Urothelium cell line (cell line): ENCODE results near the gene KIAA0825.

Source experiments
- DNase-seq: peaks from one replicate; pipeline ENCODE4 v3.0.0; 2011; ENCODE audit warnings: low spot score, mixed read lengths
- FAIRE-seq: peaks from 2 replicates; lab custom pipeline; 2011; peaks lifted over from hg19 to GRCh38; lab: Jason Lieb, UNC

The KIAA0825 gene, protein sequence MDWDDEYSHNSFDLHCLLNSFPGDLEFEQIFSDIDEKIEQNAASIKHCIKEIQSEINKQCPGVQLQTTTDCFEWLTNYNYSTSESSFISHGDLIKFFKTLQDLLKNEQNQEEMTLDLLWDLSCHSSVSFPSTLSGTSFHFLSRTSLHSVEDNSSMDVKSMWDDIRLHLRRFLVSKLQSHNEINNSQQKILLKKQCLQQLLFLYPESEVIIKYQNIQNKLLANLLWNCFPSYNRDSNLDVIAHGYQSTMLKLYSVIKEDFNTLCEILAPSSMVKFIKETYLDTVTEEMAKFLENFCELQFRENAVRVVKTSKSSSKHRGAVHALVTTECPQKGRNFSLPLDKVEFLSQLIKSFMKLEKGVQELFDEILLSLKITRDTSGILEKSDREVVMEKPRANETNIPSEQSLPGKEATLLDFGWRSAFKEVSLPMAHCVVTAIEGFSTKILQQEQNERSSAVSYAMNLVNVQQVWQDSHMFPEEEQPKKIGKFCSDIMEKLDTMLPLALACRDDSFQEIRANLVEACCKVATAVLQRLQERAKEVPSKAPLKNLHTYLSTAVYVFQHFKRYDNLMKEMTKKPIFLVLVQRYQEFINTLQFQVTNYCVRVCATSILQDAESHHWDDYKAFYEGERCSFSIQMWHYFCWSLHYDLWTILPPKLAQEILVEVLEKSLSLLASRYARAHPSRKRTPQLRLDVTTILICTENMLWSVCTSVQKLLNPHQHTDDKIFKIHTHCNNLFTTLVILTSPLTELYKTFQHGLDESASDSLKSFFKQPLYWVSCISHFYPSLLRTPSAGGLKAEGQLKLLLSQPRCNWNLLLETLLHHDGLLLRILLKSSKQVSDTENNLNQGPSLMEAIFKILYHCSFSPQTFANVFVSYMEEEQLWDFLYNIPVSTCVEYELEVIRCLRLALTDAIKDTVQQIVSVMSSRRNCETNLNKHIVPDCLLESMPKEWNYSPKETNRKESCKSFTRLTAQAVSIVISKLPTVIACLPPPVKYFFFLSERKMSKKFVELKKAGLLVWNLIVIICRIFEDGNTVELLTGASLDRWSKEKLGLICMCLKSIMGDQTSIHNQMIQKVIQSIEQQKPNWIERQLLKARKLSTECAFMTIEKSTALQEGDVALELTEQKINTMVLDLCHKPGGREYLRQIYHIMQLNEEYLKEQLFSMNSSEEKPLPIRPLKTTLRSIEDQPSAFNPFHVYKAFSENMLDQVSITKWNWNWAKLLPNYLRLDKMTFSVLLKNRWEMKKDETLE (N-terminal part only)

GRCh38 chr5:94618493-94619328 lies at the start of gene KIAA0825, which contains the start of gene SLF1:
Gene KIAA0825 (minus strand): TSS chr5:94618604. CDS start chr5:94537126, 81,478 bp downstream.
Gene SLF1 (plus strand): TSS chr5:94618669. CDS start chr5:94628811, 10,142 bp downstream.
- DNase-seq (peak; percentile 90), FAIRE-seq (no peak)

- DNase-seq, result no peak
- FAIRE-seq, result no peak
These were observed 49.5 kb upstream of the KIAA0825 start for GRCh38 chr5:94667937-94668336.

GRCh38 chr5:94661086-94661485 lies 42.7 kb upstream of the KIAA0825 start:
- FAIRE-seq (no peak), DNase-seq (no peak)

DNA sequence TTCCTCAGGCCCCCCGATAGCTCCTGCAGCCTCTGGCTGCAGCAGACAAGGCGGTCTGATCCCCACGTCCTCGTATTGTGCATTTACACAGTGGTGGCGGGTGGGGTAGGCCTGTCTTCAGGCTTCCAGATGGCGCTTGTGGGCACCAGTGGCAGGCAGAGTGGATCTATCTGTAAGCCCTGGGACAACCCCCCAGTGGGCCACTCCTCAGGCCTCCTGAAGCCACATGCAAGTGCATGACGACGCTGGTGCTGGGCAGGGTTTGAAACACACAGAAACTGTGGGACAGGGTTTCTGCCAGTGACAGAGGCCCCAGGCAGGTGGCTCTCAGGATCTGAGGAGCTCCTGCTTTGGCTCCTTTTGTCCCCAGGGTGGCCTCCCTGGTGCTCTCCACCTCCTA lies 42.1 kb upstream of the KIAA0825 start:
- no peak for DNase-seq
- no peak for FAIRE-seq

DNA sequence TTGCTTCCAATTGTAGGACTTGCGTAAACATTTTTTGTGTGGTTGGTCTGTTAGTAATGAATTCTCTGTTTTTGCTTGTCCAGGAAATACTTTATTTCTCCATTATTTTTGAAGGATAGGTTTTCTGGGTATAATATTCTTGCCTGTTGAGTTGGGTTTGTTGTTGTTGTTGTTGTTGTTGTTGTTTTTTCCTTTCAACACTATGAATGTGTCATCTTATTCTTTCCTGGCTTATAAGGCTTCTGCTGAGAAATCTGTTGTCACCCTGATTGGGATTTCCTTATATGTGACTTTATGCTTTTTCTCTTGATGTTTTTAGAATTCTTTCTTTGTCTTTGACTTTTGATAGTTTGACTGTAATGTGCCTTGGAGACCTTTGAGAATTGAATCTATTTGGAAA lies 39.9 kb upstream of the KIAA0825 start:
- FAIRE-seq (no peak), DNase-seq (no peak)

DNA sequence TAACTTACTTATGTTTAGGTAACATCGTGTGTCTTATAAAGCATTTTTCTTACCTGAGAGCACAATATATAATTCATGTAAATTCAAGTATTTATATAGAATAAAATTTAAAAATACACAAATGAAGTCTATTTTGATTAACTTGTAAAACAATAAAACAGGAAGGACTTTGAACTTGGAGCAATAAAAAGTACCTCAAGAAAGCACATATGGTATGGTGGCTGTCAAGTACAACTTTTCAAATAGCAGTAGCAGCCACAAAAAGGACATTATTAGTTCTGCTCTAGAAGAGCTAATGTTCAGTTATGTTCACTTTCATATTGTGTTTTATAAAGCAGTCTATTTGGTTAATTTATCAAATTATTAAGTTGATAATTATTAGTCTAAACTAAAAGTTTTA lies 31.5 kb upstream of the KIAA0825 start:
- no peak for FAIRE-seq
- no peak for DNase-seq

GRCh38 chr5:94646758-94647157 lies 28.4 kb upstream of the KIAA0825 start:
- DNase-seq (no peak), FAIRE-seq (no peak)

- FAIRE-seq (no peak), DNase-seq (no peak)
These were observed 26.6 kb upstream of the KIAA0825 start for GRCh38 chr5:94645053-94645452.

GRCh38 chr5:94640176-94640575 lies 21.8 kb upstream of the KIAA0825 start:
- no peak for DNase-seq
- no peak for FAIRE-seq

DNA sequence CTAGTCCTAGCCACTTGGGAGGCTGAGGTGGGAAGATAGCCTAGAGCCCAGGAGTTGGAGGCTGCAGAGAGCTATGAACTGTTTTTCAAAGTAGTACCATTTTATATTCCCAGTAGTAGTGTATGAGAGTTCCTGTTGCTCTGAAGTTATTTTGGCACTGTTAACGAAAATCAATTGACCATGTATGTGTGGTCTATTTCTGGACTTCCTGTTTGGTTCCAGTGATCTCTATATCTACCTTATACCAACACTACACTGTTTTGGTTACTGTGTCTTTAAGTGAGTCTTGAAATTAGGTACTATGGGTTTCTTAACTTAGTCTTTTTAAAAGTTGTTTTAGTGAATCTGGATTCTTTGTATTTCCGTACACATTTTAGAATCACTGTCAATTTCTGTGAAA lies 13.6 kb upstream of the KIAA0825 start:
- DNase-seq (no peak), FAIRE-seq (no peak)

DNA sequence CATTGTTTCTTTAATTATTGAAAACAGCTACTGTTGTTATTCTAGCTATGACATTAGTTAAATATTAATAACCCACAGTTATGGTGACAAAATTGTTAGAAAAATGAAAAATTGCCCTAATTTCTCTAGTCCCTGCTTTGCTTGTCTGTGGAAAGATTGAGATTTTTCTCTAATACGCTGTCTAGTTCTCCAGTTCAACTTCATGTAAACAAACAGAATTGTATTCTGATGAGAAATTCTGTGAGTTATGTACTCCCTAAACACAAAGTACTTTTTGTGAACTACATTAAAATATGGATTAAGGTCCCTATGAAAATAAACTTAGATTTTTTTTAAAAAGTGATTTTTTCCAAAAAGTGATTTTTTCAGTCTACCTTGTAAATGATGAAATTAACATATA lies 8.8 kb upstream of the KIAA0825 start:
- DNase-seq, result no peak
- FAIRE-seq, result no peak

DNA sequence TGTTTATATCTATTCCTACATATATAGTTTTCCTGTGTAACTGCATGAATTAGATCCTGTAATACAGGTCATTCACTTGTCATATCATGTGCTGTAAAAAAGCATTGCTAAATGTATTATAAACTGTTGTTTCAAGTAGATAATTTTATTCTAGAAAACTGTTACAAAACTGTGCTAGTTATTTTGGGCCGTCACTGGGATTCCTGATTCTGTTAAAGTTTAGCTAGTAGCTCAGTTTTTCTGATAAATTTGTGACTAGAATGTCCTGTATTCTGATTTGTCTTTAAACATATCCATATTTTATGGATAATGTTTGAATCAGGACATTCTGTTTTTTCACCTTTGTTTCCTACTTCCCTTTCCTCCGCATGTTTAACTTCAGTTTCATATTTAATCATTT lies 5.5 kb upstream of the KIAA0825 start:
- DNase-seq (no peak), FAIRE-seq (no peak)

DNA sequence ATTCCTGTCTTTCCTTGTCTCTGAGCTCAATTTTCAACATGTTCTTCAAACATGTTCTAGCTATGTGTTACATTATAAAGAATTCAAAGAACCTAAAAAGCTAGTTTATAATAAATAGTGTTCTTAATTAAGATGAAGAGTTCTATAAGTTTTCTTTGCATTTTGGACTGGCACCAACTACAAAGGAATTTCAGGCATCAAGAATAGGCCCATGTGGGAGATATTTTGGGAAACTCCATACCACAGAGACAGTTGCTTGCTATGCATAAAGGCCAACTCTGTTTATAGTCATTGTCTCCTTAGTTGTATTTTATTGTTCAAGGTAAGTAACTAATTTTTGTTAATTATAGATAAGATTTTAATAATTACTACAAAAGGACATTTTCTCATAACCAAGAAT lies 4.6 kb upstream of the KIAA0825 start:
- DNase-seq, result no peak

DNA sequence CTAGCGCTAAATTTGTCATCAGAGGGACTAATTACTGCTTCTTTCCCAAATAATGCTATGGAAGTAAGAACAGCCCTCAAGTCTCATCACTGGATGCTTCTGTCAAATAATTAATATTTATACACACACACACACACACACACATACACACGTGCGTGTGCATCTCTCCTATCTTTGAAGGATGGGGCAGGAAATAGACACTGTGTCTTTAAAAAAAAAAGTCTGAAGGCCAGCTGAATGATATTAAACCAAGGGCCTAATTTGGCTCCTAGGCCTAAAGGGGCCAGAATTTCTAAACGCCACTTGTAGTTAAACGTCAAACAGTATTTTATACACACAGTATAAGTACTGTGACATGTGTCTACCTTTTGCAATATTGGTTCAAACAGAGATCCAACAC lies 3.4 kb upstream of the KIAA0825 start:
- FAIRE-seq, result no peak
- DNase-seq, result no peak

More for the DNA sequence above, 4.6 kb upstream of the KIAA0825 start:
- no peak for FAIRE-seq

- no peak for FAIRE-seq
- DNase-seq, result no peak
These were observed 1.9 kb upstream of the KIAA0825 start for GRCh38 chr5:94620256-94620655.

GRCh38 chr5:94618029-94618492 lies 343 bp downstream of the KIAA0825 start:
- DNase-seq (no peak), FAIRE-seq (no peak)

DNA sequence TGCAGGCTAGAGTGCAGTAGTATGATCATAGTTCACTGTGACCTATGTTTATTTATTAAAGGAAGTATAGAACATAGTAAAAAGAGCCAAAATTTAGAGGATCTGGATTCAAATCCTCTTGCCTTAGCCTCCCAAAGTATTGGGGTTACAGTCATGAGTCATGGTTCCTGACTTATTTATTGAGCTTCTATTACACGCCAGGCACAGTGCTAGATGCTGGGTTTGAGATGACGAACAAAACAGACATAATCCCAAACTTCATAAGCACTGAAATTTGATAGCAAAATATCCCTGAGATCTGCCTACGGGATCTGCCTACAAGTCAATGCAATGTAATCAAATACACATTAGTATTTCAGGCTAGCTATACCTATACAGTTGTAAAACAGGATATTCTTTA lies 2.5 kb downstream of the KIAA0825 start:
- DNase-seq (no peak), FAIRE-seq (no peak)

DNA sequence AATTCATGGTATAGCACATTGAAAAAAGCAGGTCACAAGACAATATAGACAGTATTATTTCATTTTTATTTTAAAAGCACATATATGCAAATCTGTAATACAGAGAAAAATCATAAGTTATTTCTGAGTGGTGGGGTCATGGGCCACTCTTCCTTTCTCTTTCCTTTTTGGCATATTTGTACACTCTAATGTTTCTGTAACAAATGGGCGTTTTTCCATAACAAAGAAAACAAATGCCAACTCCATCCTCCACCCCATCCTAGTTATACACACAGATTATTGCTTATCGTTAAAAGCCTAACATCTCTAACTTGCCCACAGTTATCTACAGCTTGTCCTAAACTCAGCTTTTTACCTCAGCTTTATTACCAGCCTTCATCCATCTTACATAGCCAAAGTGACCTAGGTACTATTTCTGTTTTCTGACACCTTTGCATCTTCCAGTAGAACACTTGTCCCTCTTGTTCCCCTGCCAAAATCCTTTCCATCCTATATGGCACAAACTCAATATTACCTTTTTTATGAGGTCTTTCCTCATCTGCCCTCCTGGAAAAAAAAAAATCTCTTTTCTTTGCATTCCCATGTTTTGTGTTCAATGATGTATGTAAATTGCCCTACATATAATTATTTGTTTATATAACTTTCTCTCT lies 4.1 kb downstream of the KIAA0825 start:
- DNase-seq (no peak), FAIRE-seq (no peak)

- DNase-seq (no peak), FAIRE-seq (no peak)
These were observed 4.8 kb downstream of the KIAA0825 start for GRCh38 chr5:94613583-94613982.
